Activated naive CD8-positive, alpha-beta T cell treated with anti-CD3 and anti-CD28 coated beads, Interleukin-2, amount 10 ng/mL, durations not matched to agents 7 days and 5 days (primary cell): ENCODE measurements around the gene NUFIP2. TPM values are rescaled to one million over a fixed set of nuclear protein-coding genes. Genes with fewer than 3 reads are reported as not detected.
"Not testable (repeated sequence)": the region's sequence is repeated elsewhere in the genome, so short reads cannot be mapped to it uniquely, and the experiment has no call there.

ENCODE experiments used
- ATAC-seq: fragments of 150-1000 bp; cut with Tn5 transposase; one replicate; pipeline ENCODE4 v1.10.0; 2021; ENCODE audit warnings: low read depth, moderate library complexity
- POLR2A ChIA-PET: fragments of 350-600 bp; sonication (Branson Sonifier 250); formaldehyde crosslinking; loops from one replicate; lab custom pipeline; 2021; ENCODE audit warnings: antibody characterized with exemption; lab: Charles Lee
- DNase-seq: peaks from one replicate; pipeline ENCODE4 v3.0.0; 2021
- H3K27ac Mint-ChIP-seq: one replicate; pipeline ENCODE4 v1.8.0; 2022; ENCODE audit warnings: mild to moderate bottlenecking, mixed read lengths
- H3K27me3 Mint-ChIP-seq: one replicate; pipeline ENCODE4 v1.8.0; 2022; ENCODE audit warnings: mild to moderate bottlenecking, moderate library complexity, mixed read lengths
- H3K36me3 Mint-ChIP-seq: one replicate; pipeline ENCODE4 v1.8.0; 2021; ENCODE audit warnings: mild to moderate bottlenecking, mixed read lengths
- H3K4me1 Mint-ChIP-seq: one replicate; pipeline ENCODE4 v1.8.0; 2021; ENCODE audit warnings: mixed read lengths
- H3K4me3 Mint-ChIP-seq: one replicate; pipeline ENCODE4 v1.8.0; 2022; ENCODE audit warnings: mild to moderate bottlenecking, moderate library complexity, mixed read lengths
- H3K9me3 Mint-ChIP-seq: one replicate; pipeline ENCODE4 v1.8.0; 2021; ENCODE audit warnings: mixed read lengths
- total RNA-seq, 2 experiments: library from RNA; stranded (reverse); gene quantifications; one replicate each; pipeline ENCODE4 v1.2.3, GENCODE V29; 2021

The NUFIP2 gene
- total RNA-seq, 2 experiments from 2014 or later, result 64.7 to 68.4 TPM

- peaks cover 36% of the 10 kb centered on the region for H3K4me1 Mint-ChIP-seq
- DNase-seq, result peak; percentile 69
- H3K27ac Mint-ChIP-seq, result peak overlapping the region; percentile 100
- H3K4me3 Mint-ChIP-seq, result peak overlapping the region; percentile 99
- peaks cover 3% of the 10 kb centered on the region for H3K27me3 Mint-ChIP-seq
- ATAC-seq, result peak; percentile 21
- POLR2A ChIA-PET, result interaction anchor here (0.6 to 2.6 kb wide), 35 partner anchors 8 to 746 kb away, joined by 3 to 28 read pairs (median 3); partner anchors contain the start of genes ABHD15, MYO18A, PHF12 and TAOK1
- peaks cover 24% of the 10 kb centered on the region for H3K36me3 Mint-ChIP-seq
- H3K9me3 Mint-ChIP-seq, result no peaks in the 10 kb centered on the region
Observed at GRCh38 chr17:29292992-29293889, 707 bp downstream of the NUFIP2 start.

DNA sequence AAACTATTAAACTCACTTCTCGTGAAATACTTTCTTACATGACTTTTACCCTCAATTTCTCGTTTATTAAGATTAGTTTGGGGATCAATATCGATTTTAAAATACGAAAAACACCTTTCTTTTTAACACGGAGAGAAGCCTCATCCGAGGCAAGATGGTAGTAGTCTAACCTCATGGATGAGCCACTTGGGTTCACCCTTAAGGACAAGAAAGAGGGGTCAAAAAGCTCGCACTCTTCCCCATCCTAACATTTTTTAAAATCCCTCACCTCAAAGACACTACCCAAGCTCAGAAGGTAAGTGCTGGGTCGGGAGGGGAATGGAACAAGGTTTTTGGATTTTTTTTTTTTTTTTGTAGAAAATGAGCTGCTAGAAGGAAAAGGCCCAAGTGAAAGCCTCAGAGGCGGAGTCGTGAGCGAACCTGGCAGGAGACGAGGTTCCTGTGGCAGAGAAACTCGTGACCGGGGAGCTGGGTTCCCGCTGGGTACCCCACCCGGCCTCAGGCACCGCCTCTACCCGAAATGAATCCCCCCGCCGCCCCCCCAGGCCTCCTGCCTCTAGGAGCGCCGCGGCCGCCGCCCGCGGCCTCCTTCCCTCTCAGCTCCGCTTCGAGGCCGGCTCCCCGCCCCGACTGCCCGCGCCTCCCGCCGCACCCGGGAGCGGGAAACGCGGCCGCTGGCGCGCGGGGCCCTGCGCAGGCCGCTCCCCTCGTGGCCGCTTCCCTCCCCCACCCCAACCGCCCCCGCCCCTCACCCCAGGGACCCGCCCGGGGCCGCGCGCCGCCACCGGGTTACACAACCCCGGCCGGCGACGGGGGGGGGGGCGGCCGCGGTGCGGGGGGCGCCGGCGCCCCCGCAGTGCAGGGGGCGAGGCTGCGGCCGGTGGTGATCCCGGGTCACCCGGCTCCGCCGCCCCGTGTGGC is 1.6 kb downstream of the NUFIP2 start:
- H3K36me3 Mint-ChIP-seq, result peaks cover 34% of the 10 kb centered on the region
- peak; percentile 0 for ATAC-seq
- no peaks in the 10 kb centered on the region for H3K9me3 Mint-ChIP-seq
- POLR2A ChIA-PET, result interaction anchor here (0.6 to 2.2 kb wide), 12 partner anchors 27 to 745 kb away, joined by 3 to 11 read pairs (median 4); partner anchors contain the start of genes ABHD15 and PHF12
- peaks cover 3% of the 10 kb centered on the region for H3K27me3 Mint-ChIP-seq
- peak; percentile 72 for DNase-seq
- H3K4me3 Mint-ChIP-seq, result peak overlapping the region; percentile 99
- H3K4me1 Mint-ChIP-seq, result peaks cover 39% of the 10 kb centered on the region
- H3K27ac Mint-ChIP-seq, result peak overlapping the region; percentile 87

GRCh38 chr17:29291163-29291752 is 2.7 kb downstream of the NUFIP2 start:
- ATAC-seq, result no peak
- H3K27me3 Mint-ChIP-seq, result peaks cover under 1% of the 10 kb centered on the region
- POLR2A ChIA-PET, result interaction anchor here (0.6 to 2.2 kb wide), 5 partner anchors 10 to 275 kb away, joined by 3 to 11 read pairs (median 3); partner anchors contain the start of gene ABHD15
- no peaks in the 10 kb centered on the region for H3K9me3 Mint-ChIP-seq
- DNase-seq, result no peak
- peaks cover 44% of the 10 kb centered on the region for H3K36me3 Mint-ChIP-seq
- peaks cover 50% of the 10 kb centered on the region for H3K4me1 Mint-ChIP-seq
- H3K4me3 Mint-ChIP-seq, result peak overlapping the region; percentile 89
- peak overlapping the region; percentile 76 for H3K27ac Mint-ChIP-seq

GRCh38 chr17:29289852-29290251 is 4.1 kb downstream of the NUFIP2 start:
- H3K9me3 Mint-ChIP-seq, result no peaks in the 10 kb centered on the region
- no peak for ATAC-seq
- H3K4me1 Mint-ChIP-seq, result peaks cover 52% of the 10 kb centered on the region
- H3K4me3 Mint-ChIP-seq, result peak overlapping the region; percentile 74
- H3K27me3 Mint-ChIP-seq, result no peaks in the 10 kb centered on the region
- DNase-seq, result no peak
- H3K27ac Mint-ChIP-seq, result no peak overlapping the region
- POLR2A ChIA-PET, result interaction anchor here (0.6 to 0.7 kb wide), 2 partner anchors 8 to 80 kb away, joined by 3 to 4 read pairs; no protein-coding TSS in a partner anchor
- peaks cover 54% of the 10 kb centered on the region for H3K36me3 Mint-ChIP-seq

GRCh38 chr17:29283961-29284360 is 10.0 kb downstream of the NUFIP2 start:
- Mint-ChIP-seq H3K36me3 (peaks cover 86% of the 10 kb centered on the region), H3K27me3 (no peaks in the 10 kb centered on the region), H3K4me3 (peak overlapping the region; percentile 12), H3K9me3 (peaks cover 7% of the 10 kb centered on the region), H3K4me1 (peaks cover 36% of the 10 kb centered on the region), H3K27ac (no peak overlapping the region)
- ATAC-seq (no peak), DNase-seq (no peak)
- POLR2A ChIA-PET, result no interaction called here

- Mint-ChIP-seq H3K27ac (no peak overlapping the region), H3K4me1 (peaks cover 32% of the 10 kb centered on the region), H3K9me3 (peaks cover 10% of the 10 kb centered on the region), H3K36me3 (peaks cover 87% of the 10 kb centered on the region), H3K27me3 (no peaks in the 10 kb centered on the region), H3K4me3 (no peak overlapping the region)
- POLR2A ChIA-PET, result no interaction called here
- ATAC-seq, result no peak
- no peak for DNase-seq
Observed at GRCh38 chr17:29283496-29283895, 10.5 kb downstream of the NUFIP2 start.

DNA sequence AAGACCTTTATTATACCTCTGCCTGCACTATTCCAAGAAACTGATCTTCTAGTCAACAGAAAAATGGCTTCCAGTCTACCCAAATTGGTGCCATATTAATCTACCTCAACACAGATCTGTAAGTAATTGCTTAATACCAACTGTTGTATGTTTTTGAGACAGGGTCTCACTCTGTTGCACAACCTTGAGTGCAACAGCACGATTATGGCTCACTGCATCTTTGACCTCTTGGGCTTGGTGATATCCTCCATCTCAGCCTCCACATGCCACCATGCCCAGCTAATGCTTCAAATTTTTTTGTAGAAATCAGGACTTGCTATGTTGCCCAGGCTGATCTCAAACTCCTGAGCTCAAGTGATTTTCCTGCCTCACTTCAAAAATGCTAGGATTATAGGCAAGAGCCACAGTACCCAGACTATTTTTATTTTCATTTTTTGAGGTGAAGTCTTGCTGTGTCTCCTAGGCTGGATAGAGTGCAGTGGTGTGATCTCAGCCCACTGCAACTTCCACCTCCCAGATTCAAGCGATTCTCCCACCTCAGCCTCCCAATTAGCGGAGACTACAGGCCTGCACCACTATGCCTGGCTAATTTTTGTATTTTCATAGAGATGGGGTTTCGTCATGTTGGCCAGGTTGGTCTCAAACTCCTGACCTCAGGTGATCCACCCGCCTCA is 14.4 kb downstream of the NUFIP2 start:
- H3K36me3 Mint-ChIP-seq, result peaks cover 88% of the 10 kb centered on the region
- H3K27me3 Mint-ChIP-seq, result no peaks in the 10 kb centered on the region
- H3K4me3 Mint-ChIP-seq, result no peak overlapping the region
- H3K27ac Mint-ChIP-seq, result no peak overlapping the region
- DNase-seq (no peak), ATAC-seq (no peak)
- H3K4me1 Mint-ChIP-seq, result peaks cover 30% of the 10 kb centered on the region
- peaks cover 17% of the 10 kb centered on the region for H3K9me3 Mint-ChIP-seq
- POLR2A ChIA-PET, result interaction anchor here (1.1 kb wide), 1 partner anchor 12 kb away, joined by 3 read pairs; no protein-coding TSS in a partner anchor

DNA sequence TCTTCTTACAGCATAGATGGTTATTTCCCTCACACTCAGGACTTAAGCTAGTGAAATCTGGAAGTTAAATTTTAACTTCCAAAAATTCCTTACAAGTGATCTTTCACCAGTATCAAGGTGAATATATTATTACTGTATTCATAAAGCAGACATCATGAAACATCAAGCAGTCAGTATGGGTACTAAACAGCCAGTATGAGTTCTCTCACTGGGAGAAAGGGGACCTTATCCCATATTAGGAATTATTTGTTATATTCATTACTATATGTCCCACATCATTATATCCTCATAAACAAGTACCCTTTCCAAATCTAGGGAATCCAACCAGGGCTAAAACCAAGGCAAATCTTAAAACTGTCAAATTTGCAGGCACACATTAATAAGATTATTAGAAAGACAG is 15.3 kb downstream of the NUFIP2 start:
- peaks cover 31% of the 10 kb centered on the region for H3K4me1 Mint-ChIP-seq
- ATAC-seq, result no peak
- POLR2A ChIA-PET, result no interaction called here
- no peak overlapping the region for H3K27ac Mint-ChIP-seq
- H3K36me3 Mint-ChIP-seq, result peaks cover 91% of the 10 kb centered on the region
- no peak for DNase-seq
- H3K27me3 Mint-ChIP-seq, result no peaks in the 10 kb centered on the region
- no peak overlapping the region for H3K4me3 Mint-ChIP-seq
- peaks cover 16% of the 10 kb centered on the region for H3K9me3 Mint-ChIP-seq

DNA sequence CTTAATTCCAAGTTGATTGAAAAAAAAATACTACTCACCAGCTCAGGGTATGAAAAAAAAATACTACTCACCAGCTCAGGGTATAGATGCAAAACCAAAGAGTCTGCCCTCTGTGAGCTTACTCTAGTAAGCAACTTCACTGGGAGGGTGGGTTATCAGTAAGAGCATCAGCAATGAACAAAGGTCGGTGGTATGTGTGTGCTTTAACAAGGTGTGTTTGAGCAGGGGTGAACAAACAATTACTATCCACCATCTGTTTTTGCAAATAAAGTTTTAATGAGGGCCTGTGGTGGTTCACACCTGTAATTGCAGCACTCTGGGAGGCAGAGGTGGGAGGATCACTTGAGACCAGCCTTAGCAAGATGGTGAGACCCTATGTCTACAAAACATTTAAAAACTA is 20.0 kb downstream of the NUFIP2 start:
- H3K9me3 Mint-ChIP-seq, result peaks cover 11% of the 10 kb centered on the region
- POLR2A ChIA-PET, result no interaction called here
- H3K27me3 Mint-ChIP-seq, result no peaks in the 10 kb centered on the region
- peaks cover 32% of the 10 kb centered on the region for H3K4me1 Mint-ChIP-seq
- no peak overlapping the region for H3K4me3 Mint-ChIP-seq
- peaks cover 66% of the 10 kb centered on the region for H3K36me3 Mint-ChIP-seq
- DNase-seq, result no peak
- no peak overlapping the region for H3K27ac Mint-ChIP-seq
- no peak for ATAC-seq

GRCh38 chr17:29271980-29272379 is 22.0 kb downstream of the NUFIP2 start:
- H3K4me3 Mint-ChIP-seq, ATAC-seq, H3K27ac Mint-ChIP-seq, H3K27me3 Mint-ChIP-seq, POLR2A ChIA-PET, H3K9me3 Mint-ChIP-seq, DNase-seq: not testable (repeated sequence)
- Mint-ChIP-seq H3K4me1 (peaks cover 30% of the 10 kb centered on the region), H3K36me3 (peaks cover 50% of the 10 kb centered on the region)

DNA sequence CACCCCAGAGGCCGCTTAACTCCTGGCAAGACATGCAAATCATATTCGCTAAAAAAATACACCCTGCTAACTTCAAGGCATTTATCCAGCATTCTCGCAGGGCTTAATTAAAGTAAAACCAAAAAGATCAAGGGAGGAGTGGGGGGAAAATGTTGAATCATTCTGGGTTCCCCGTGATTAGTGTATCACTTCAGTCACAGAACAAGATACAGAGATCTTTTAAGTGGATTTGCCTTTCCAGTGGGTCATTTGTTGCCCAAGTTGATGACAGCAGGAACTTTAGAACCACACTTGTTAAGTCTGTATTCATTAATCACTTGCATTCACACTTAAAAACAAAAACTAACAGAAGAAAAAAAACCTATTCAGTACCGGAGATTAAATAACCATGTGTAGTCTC is 30.0 kb downstream of the NUFIP2 start:
- Mint-ChIP-seq H3K9me3 (no peaks in the 10 kb centered on the region), H3K27ac (no peak overlapping the region), H3K27me3 (no peaks in the 10 kb centered on the region), H3K4me1 (peaks cover 14% of the 10 kb centered on the region), H3K4me3 (no peak overlapping the region), H3K36me3 (peaks cover 28% of the 10 kb centered on the region)
- DNase-seq (no peak), ATAC-seq (no peak)
- POLR2A ChIA-PET, result no interaction called here

- Mint-ChIP-seq H3K4me1 (peaks cover 3% of the 10 kb centered on the region), H3K27ac (no peak overlapping the region)
- no peak for ATAC-seq
Observed at GRCh38 chr17:29257756-29258155, 36.2 kb downstream of the NUFIP2 start.

More at GRCh38 chr17:29257756-29258155, 36.2 kb downstream of the NUFIP2 start:
- POLR2A ChIA-PET, result interaction anchor here (0.6 kb wide), 1 partner anchor 25 kb away, joined by 4 read pairs; no protein-coding TSS in a partner anchor
- no peak for DNase-seq
- H3K9me3 Mint-ChIP-seq, result no peaks in the 10 kb centered on the region
- H3K27me3 Mint-ChIP-seq, result no peaks in the 10 kb centered on the region
- H3K36me3 Mint-ChIP-seq, result peaks cover 15% of the 10 kb centered on the region
- no peak overlapping the region for H3K4me3 Mint-ChIP-seq
